Activated CD8-positive, alpha-beta memory T cell treated with anti-CD3 and anti-CD28 coated beads, Interleukin-2, amount 50 U/mL, for 48 hours (primary cell): ENCODE measurements around the gene PRKCA.
"Not testable (repeated sequence)": the region's sequence is repeated elsewhere in the genome, so short reads cannot be mapped to it uniquely, and the experiment has no call there.

Source experiments
- DNase-seq: peaks from one replicate; pipeline ENCODE4 v3.0.0-alpha.2; 2020

Gene PRKCA

GRCh38 chr17:66585472-66585871, 283.1 kb downstream of the PRKCA start:
- DNase-seq: no peak

GRCh38 chr17:66589892-66590291, 287.5 kb downstream of the PRKCA start:
- no peak for DNase-seq

- no peak for DNase-seq
Measured at GRCh38 chr17:66593116-66593515, 290.7 kb downstream of the PRKCA start.

DNA sequence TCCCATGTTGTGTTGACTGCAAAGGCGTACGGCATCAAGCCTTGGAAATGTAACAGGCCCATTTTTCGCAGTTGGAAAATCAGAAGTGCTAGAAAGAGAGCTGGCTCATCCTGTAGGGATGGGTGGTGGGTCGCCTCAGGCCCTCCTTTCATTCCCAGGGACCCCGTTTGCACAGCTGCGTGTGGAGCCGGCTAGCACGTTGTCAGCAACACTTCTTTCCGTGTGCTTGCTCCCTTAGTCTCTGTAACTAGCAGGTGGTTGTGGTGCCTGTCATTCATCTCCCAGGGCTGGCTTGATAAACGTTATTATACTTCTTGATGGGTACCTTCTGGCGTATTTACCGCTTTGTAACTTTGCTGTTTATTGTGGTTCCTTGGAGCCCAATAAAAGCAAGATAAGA, 293.5 kb downstream of the PRKCA start:
- DNase-seq: no peak

DNA sequence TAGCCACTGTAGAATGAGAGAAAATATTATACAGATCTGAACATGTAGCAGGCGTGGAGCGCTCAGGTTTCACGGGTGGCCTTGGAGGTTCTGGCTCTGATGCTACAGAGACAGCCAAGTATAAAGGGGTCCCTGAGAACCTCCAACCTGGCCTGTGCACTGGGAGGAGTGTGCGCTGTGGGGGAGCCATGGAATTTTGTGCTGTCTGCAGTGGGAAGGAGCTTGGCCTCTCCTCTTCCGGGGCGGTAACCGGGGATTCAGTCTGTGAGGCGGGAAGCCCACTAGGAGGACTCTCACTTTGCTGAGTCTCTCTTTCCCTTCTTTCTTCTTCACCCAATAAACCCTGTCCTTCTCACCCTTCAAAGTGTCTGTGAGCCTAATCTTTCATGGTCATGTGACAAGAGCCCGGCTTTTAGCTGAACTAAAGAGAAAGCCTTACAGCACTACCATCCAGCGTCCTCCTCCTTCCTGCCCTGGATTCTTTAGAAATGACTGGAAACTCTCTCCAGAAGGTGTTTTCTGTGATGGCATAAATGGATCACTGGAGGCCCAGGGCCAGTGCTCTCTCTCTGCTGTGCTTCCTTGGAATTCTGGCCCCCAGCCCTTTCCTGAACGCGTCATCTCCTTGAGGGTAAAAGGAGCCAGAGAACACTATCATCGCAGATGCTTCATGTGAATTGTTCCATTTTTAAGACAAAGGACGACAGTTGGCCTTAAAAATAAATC, 300.4 kb downstream of the PRKCA start:
- no peak for DNase-seq

- DNase-seq: no peak
Measured at GRCh38 chr17:66604376-66604775, 302.0 kb downstream of the PRKCA start.

DNA sequence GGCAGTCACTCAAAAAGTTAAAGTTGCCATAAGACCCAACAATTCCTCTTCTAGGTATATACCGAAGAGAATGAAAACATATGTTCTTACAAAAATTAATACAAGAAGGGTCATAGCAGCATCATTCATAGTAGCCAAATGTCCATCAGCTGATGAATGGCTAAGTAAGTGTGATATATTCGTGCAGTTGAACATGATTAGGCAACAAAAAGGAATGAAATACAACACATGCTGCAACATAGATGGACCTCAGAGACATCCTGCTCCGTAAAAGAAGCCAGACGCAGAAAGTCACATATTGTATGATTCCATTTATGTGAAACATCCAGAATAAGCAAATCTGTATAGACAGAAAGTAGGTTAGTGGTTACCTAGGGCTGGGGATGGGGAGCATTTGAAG, 303.1 kb downstream of the PRKCA start:
- DNase-seq: no peak

DNA sequence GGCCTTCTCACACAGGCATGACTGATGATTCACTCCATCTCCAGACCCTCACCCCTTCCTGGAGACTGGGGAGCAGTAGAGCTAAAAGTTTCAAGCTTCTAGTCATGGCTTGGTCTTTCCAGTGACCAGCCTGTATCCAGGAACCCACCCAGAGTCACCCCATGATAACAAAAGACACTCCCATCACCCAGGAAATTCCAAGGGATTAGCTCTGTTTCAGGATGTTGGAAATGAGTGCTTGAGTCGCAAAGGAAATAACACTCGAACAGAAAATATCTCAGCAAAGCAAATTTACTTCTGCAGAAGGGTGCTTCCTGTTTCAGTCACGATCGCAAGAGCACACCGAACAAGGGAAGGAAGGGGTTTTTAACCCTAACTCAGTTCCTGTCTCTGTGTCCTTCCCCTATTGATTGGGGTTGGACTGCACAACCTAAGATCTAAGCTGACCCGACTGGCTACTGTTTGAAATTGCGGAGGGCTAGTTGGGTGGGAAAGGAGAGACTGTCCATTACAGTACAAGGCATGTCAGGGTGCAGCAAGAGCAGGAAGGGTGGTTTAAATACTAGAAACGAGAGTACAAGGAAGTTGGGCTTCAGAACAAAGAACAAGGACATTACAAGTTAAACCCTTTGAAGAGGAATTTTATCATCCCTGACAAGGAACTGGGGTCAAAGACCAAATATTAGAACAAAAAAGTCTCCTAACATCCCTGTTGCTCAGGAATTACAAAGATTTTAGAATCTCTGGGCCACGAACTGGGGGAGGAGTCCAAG, 308.1 kb downstream of the PRKCA start:
- no peak for DNase-seq

DNA sequence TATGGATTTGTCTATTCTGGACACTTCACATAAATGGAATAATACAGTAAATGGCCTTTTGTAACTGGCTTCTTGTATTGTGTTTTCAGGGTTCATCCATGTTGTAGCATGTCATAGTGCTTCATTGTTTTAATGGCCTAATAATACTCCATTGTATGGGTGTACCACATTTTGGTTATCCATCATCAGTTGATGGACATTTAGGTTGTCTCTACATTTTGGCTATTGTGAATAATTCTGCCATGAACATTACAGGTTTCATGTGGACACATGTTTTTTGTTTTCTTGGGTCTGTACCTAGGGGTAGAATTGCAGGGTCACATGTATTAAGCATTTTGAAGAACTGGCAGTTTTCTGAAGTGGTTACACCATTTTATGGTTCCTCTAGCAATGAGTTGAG, 309.0 kb downstream of the PRKCA start:
- no peak for DNase-seq

GRCh38 chr17:66612993-66613392, 310.6 kb downstream of the PRKCA start:
- no peak for DNase-seq

DNA sequence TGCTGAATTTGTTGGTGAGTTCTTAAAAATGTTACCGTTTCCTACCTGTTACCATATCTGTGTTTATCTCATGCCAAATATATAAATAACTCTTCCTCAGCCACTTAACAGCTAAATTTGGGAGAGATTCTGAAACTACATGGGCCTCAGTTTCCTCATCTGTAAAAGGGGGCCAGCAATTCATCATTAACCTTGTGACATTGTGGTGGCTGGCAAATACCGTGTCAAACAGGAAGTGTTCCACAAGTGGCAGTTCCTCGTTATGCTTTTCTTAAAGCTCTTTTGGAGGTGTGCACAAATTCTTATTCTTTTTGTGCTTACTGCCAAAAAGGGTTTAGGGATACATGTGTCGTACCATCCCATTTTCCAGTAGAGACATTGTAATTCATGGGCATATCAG, 312.1 kb downstream of the PRKCA start:
- no peak for DNase-seq

DNA sequence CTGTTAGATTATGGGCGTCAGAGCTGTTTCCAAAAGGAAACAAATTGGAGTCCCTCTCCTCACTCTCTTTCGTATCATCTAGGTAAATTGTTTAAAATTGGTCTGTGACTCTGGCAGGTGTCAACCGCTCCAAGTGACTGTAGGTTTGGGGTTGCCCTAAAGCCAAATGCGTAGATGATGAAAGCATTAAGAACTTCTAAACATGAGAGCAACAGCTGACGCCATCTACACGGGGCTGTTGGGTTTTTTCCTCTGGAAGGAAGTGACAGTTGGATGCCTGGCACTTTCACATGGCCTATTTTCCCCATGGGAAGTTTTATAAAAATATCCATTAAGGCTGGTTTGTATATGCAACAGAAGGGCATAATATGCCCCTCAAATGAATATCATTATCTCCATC, 316.8 kb downstream of the PRKCA start:
- DNase-seq: no peak

GRCh38 chr17:66620528-66620927, 318.1 kb downstream of the PRKCA start:
- DNase-seq: no peak

DNA sequence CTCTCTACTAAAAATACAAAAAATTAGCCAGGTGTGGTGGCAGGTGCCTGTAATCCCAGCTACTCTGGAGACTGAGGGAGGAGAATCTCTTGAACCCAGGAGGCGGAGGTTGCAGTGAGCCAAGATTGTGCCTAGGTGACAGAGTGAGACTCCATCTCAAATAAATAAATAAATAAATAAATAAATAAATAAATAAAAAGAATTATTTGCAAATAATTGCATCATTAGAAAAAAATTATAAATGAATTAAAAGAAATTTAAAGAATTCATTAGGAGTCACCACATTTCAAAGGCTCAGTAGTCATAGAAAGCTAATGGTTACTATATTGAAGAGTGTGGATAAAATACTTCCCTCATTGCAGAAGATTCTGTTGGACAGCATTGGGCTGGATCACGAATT, 322.2 kb downstream of the PRKCA start:
- not testable (repeated sequence) for DNase-seq

DNA sequence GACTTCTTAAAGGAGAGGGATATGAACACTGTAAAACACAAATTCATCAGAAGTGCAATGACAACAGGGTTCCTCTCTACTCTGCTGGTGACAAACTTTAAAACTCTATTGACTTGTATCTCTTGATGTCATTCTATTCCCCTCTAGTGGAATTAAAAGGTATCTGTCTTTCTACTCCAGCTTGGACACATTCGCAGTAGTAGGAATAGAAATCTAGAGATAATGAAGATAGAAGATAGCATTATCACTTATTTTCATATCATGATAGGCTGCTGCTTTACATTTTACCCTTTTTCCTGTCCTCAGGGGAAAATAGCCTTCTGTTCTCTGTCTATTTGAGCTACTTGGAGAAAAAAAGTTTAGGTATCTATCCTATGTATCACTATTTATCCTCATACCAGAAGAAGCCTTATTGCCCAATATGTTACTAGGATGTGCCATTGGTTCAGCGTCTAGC, 322.9 kb downstream of the PRKCA start:
- no peak for DNase-seq

- no peak for DNase-seq
Measured at GRCh38 chr17:66627985-66628384, 325.6 kb downstream of the PRKCA start.

DNA sequence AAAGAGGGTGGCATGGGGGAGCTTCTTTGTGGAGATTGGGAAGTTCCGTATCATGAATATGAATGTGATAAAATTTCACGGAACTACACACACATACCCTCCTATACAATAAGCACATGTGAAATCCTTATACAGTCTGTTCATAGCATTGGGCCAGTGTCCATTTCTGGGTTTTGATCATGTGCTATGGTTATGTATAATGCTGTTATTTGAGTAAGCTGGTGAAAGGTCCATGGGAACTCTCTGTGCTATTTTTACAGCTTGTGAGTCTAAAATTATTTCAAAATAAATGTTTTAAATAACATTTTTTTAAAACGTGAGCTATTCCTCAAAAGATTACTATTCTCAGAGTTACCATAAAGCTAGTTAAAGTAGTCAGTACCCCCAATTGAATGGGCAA, 327.3 kb downstream of the PRKCA start:
- DNase-seq: no peak

- no peak for DNase-seq
Measured at GRCh38 chr17:66630379-66630778, 328.0 kb downstream of the PRKCA start.

DNA sequence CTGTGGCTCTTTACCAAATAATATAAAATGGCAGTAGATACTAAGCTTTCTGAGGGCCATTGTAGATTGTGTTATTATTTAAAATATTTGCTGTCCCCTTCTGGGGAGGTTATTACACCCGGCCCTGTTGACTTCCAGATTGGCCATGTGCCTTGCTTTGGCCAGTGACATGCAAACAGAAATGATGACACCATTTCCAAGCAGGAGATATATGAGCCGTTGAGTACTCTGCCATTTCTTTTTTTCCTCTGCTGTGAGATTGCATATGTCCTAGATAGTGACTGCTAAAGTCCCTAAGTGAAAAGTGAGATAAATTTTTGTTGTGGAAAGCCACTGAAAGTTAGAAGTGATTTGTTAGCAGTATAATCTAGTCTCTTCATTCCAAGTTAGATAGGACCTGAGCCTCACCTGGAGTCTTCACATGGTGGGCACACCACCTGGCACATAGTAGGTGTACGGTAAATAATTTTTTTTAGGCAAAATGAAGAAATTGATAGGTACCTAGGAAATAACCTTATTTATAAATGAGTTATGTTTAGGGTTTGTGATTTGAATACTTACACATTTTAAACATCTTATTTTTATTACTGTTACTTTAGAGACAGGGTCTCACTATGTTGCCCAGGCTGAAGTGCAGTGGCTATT, 328.5 kb downstream of the PRKCA start:
- no peak for DNase-seq

DNA sequence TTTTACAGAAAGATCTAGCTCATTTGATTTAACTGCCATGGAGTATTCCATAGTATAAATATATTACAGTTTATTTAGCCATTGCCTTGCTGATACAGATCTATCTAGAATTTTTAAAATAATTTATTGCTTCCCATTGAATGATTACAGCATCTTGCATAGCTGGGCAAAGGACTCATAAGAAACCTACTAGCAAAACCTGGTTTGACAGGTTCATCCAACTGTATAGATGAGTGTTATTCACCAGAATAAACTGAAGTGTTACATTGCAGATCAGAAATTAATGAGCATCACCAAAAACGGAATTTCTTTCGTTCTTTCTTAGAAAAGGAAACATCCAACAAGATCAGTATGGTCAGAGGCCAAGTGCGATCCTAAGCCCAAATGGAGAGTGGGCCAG, 330.3 kb downstream of the PRKCA start:
- no peak for DNase-seq

DNA sequence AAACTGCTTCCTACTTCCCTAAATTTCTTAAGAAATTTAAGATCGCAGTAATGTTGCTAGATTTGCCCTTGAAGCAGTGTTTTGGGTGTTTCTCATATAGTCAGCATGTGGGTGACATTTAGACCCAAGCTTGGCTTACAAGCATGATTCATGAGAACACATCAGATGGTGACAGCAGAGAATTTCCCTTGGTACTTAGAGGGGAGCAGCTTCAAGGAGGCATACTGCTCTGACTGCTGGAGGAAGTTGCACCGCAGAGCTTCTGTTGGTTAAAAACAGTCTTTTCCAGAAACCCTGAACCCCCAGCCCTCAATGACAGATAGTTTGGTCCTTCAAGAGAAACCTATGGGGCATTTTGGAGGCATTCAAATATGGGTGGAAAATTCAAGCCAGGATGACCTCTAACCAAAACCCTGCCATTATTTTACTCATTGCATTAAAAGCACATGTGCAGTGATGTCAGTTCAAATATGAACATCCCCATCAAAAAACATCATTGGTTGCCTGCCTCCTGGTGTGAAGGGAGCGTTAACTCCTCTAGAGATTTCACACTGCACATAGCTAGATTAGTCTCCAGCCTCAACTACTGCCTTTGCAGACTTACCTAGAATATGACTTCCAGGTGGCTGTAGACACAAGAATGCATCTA, 331.0 kb downstream of the PRKCA start:
- DNase-seq: no peak

GRCh38 chr17:66634193-66634592, 331.8 kb downstream of the PRKCA start:
- no peak for DNase-seq

GRCh38 chr17:66635386-66636045, 333.1 kb downstream of the PRKCA start:
- DNase-seq: no peak
